ENCODE measurements around the gene RAD51.

Gene RAD51

GRCh38 chr15:40736575-40736974, 41.6 kb downstream of the RAD51 start:
- no peak overlapping the region for H3K27ac ChIP-seq (ENCODE audit: low read length)
- TF ChIP-seq EZH2 (IDR thresholded peaks at IDR 0.05; ENCODE audit: borderline replicate concordance, low read depth, low read length, severe bottlenecking) (no peak), CTCF (IDR thresholded peaks at IDR 0.05; ENCODE audit: borderline replicate concordance, extremely low read depth, low read length, poor library complexity, severe bottlenecking) (no peak)

DNA sequence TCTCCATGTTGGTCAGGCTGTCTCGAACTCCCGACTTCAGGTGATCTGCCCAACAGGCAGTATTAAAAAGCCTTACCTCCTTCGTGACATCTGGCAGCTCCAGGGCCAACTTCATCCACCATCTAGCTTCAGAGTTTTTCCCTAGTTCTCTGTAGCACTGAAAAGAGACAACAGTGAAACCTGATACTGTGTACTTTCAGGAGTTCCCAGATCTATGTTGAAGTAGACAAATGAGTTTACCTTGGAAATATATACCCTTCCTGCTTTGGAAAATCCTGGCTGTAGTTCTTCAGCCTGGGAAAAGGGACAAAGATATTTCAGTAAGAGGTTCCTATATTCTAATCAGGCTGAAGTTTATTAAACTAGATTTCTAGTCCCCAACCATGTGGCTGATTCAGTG, 42.1 kb downstream of the RAD51 start:
- Histone ChIP-seq H3K27ac (ENCODE audit: low read length) (no peak overlapping the region), H3K4me2 (ENCODE audit: insufficient read depth, low read length) (no peak overlapping the region), H3K36me3 (ENCODE audit: insufficient read depth, low read length) (peaks cover 85% of the 10 kb centered on the region), H3K9me3 (ENCODE audit: insufficient read depth, low read length, severe bottlenecking) (no peaks in the 10 kb centered on the region), H4K20me1 (ENCODE audit: insufficient read depth, low read length) (0 out of 2 replicates have a peak, but pooled peaks cover 3% of the 10 kb centered on the region), H3K27me3 (ENCODE audit: insufficient read depth, low read length, poor library complexity) (no peaks in the 10 kb centered on the region), H3K9ac (ENCODE audit: low read depth, low read length) (no peak overlapping the region), H3K79me2 (ENCODE audit: insufficient read depth, low read length) (no peaks in the 10 kb centered on the region), H3K4me1 (ENCODE audit: insufficient read depth, low read length) (no peaks in the 10 kb centered on the region), H3K4me3 (ENCODE audit: low read depth in 1 of 2, low read length in 2 of 2) (no peak overlapping the region), H2AFZ (ENCODE audit: low read depth, low read length) (no peak overlapping the region)
- ATAC-seq (ENCODE audit: insufficient read depth, low read depth) (no peak), DNase-seq (no peak)
- TF ChIP-seq CTCF (IDR thresholded peaks at IDR 0.05; ENCODE audit: borderline replicate concordance, extremely low read depth, low read length, poor library complexity, severe bottlenecking) (no peak), EZH2 (IDR thresholded peaks at IDR 0.05; ENCODE audit: borderline replicate concordance, low read depth, low read length, severe bottlenecking) (no peak)

More at GRCh38 chr15:40736575-40736974, 41.6 kb downstream of the RAD51 start:
- ATAC-seq (ENCODE audit: insufficient read depth, low read depth) = no peak
- Histone ChIP-seq H3K27me3 (ENCODE audit: insufficient read depth, low read length, poor library complexity) (no peaks in the 10 kb centered on the region), H4K20me1 (ENCODE audit: insufficient read depth, low read length) (0 out of 2 replicates have a peak, but pooled peaks cover 3% of the 10 kb centered on the region), H3K9ac (ENCODE audit: low read depth, low read length) (no peak overlapping the region), H3K4me1 (ENCODE audit: insufficient read depth, low read length) (no peaks in the 10 kb centered on the region), H3K4me2 (ENCODE audit: insufficient read depth, low read length) (no peak overlapping the region), H3K4me3 (ENCODE audit: low read depth in 1 of 2, low read length in 2 of 2) (no peak overlapping the region), H3K9me3 (ENCODE audit: insufficient read depth, low read length, severe bottlenecking) (no peaks in the 10 kb centered on the region), H2AFZ (ENCODE audit: low read depth, low read length) (no peak overlapping the region), H3K36me3 (ENCODE audit: insufficient read depth, low read length) (peaks cover 85% of the 10 kb centered on the region), H3K79me2 (ENCODE audit: insufficient read depth, low read length) (no peaks in the 10 kb centered on the region)
- DNase-seq = no peak

- Histone ChIP-seq H3K4me3 (ENCODE audit: low read depth in 1 of 2, low read length in 2 of 2) (no peak overlapping the region), H3K79me2 (ENCODE audit: insufficient read depth, low read length) (no peaks in the 10 kb centered on the region), H2AFZ (ENCODE audit: low read depth, low read length) (no peak overlapping the region), H3K4me2 (ENCODE audit: insufficient read depth, low read length) (no peak overlapping the region), H3K9ac (ENCODE audit: low read depth, low read length) (no peak overlapping the region), H3K36me3 (ENCODE audit: insufficient read depth, low read length) (peaks cover 86% of the 10 kb centered on the region), H3K27me3 (ENCODE audit: insufficient read depth, low read length, poor library complexity) (no peaks in the 10 kb centered on the region), H3K9me3 (ENCODE audit: insufficient read depth, low read length, severe bottlenecking) (no peaks in the 10 kb centered on the region), H4K20me1 (ENCODE audit: insufficient read depth, low read length) (0 out of 2 replicates have a peak, but pooled peaks cover 3% of the 10 kb centered on the region), H3K4me1 (ENCODE audit: insufficient read depth, low read length) (no peaks in the 10 kb centered on the region), H3K27ac (ENCODE audit: low read length) (no peak overlapping the region)
- ATAC-seq (ENCODE audit: insufficient read depth, low read depth) = no peak
- TF ChIP-seq CTCF (IDR thresholded peaks at IDR 0.05; ENCODE audit: borderline replicate concordance, extremely low read depth, low read length, poor library complexity, severe bottlenecking) (no peak), EZH2 (IDR thresholded peaks at IDR 0.05; ENCODE audit: borderline replicate concordance, low read depth, low read length, severe bottlenecking) (no peak)
- DNase-seq = no peak
Measured at GRCh38 chr15:40739047-40739446, 44.1 kb downstream of the RAD51 start.

DNA sequence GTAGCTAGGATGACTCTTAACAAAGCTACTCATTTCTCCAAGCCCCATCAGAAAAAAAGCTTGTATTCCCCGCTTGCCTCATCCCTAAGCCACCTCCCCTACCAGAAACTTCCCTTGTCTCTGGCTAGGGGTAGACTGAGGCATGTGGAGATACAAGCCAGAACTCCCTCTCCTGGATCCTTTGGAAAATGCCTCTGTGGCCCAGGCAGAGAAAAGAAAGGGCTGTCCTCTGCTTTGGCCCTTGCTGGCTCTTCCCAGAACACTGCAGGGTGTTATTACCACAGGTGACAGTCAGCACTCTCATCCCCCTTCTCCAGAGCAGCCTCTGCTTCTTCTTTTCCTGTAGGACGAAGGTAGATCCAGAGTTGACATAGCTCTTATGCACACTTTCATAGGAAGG, 44.9 kb downstream of the RAD51 start:
- Histone ChIP-seq H3K9me3 (ENCODE audit: insufficient read depth, low read length, severe bottlenecking) (no peaks in the 10 kb centered on the region), H3K4me3 (ENCODE audit: low read depth in 1 of 2, low read length in 2 of 2) (no peak overlapping the region), H2AFZ (ENCODE audit: low read depth, low read length) (no peak overlapping the region), H3K27ac (ENCODE audit: low read length) (no peak overlapping the region), H3K4me1 (ENCODE audit: insufficient read depth, low read length) (no peaks in the 10 kb centered on the region), H3K27me3 (ENCODE audit: insufficient read depth, low read length, poor library complexity) (no peaks in the 10 kb centered on the region), H3K4me2 (ENCODE audit: insufficient read depth, low read length) (no peak overlapping the region), H3K36me3 (ENCODE audit: insufficient read depth, low read length) (peaks cover 86% of the 10 kb centered on the region), H4K20me1 (ENCODE audit: insufficient read depth, low read length) (peaks cover 6% of the 10 kb centered on the region; the same call in 1 of the 2 replicates), H3K79me2 (ENCODE audit: insufficient read depth, low read length) (no peaks in the 10 kb centered on the region), H3K9ac (ENCODE audit: low read depth, low read length) (no peak overlapping the region)
- DNase-seq = no peak
- TF ChIP-seq CTCF (IDR thresholded peaks at IDR 0.05; ENCODE audit: borderline replicate concordance, extremely low read depth, low read length, poor library complexity, severe bottlenecking) = no peak
- TF ChIP-seq EZH2 (IDR thresholded peaks at IDR 0.05; ENCODE audit: borderline replicate concordance, low read depth, low read length, severe bottlenecking) = no peak
- no peak for ATAC-seq (ENCODE audit: insufficient read depth, low read depth)
